HG03354 (cell line): ENCODE data around the gene PDZD8.
A peak's percentile ranks its signal among the peaks of the same experiment; 100 is the strongest.

ENCODE experiments used
- ATAC-seq: cut with Tn5 transposase; IDR thresholded peaks from one replicate; pipeline ENCODE4 v1.9.1; 2021; ENCODE audit warnings: mild to moderate bottlenecking; ENCODE audit not compliant: unreplicated experiment, poor library complexity, severe bottlenecking

PDZD8 gene

GRCh38 chr10:117399341-117400196, 24.3 kb upstream of the PDZD8 start:
- ATAC-seq: no peak

DNA sequence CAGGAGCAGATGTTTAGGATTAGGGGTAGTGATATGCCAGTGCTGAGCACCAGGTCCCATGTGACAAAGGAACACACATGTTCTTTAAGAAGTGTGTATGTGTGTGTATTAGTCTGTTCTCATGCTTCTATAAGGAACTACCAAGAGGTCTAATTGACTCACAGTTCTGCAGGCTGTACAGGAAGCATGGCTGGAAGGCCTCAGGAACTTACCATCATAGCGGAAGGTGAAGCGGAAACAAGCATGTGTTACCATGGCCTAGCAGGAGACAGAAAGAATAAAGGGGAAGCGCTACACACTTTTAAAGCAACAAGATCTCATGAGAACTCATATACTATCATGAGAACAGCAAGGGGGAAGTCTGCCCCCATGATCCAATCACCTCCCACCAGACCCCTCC, 22.8 kb upstream of the PDZD8 start:
- no peak for ATAC-seq

DNA sequence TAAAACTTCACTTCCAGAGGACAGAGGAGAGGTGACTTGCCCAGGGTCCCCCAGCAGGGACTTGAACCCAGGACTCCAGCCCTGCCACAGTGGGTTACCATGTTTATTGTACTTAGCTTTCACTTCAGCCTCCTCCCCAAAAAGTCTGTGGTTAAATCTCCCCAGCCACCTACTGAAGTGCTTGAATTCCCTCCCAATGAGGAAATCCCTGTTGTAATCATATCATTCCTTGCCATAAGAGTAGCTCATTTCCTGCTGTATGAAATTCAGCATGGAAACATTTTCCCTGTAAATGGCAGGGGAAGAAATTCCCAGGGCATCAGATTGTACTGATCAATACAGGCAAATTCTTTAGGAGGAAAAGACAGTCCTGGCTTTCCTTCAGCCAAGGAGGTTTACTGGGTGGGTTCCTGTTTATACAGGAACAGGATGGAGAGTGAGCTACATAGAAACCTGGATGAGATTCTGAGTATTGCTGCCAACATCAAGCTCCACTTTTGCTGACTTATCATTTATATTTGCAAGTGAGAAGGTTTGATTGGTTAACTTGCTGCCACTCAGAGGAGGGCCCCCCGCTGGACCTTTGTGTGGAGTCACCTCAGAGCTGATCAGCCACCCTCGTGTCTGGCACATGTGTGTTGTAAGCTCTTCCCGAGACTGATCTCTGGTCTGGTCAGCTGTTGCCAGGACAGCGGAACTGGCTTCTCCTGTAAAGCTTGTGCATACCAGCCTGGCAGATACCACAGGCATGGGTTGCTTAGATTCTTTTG, 16.4 kb upstream of the PDZD8 start:
- no peak for ATAC-seq

- no peak for ATAC-seq
These were observed 15.2 kb upstream of the PDZD8 start for GRCh38 chr10:117390420-117390819.

DNA sequence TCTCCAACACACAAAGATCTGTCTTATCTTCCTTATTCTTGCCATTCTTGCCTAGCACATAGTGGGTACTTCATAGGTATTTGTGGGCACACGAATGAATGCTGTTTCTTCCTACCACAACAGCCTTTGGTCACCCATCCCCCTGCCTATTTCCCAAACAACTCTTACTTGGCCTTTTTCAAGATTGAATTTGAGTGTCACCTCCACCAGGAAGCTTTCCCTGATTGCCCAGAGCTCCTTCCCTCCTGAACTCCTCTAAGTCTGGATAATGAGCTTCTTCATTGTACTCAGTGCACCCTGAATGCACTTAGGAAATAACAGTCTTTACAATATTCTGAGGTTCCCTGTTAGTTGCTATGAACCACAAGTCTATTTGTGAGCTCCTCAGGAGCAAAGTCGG, 11.6 kb upstream of the PDZD8 start:
- no peak for ATAC-seq

GRCh38 chr10:117382861-117383260, 7.6 kb upstream of the PDZD8 start:
- ATAC-seq: no peak

- ATAC-seq: peak; percentile 40
These were observed 507 bp downstream of the PDZD8 start for GRCh38 chr10:117374506-117375359.

DNA sequence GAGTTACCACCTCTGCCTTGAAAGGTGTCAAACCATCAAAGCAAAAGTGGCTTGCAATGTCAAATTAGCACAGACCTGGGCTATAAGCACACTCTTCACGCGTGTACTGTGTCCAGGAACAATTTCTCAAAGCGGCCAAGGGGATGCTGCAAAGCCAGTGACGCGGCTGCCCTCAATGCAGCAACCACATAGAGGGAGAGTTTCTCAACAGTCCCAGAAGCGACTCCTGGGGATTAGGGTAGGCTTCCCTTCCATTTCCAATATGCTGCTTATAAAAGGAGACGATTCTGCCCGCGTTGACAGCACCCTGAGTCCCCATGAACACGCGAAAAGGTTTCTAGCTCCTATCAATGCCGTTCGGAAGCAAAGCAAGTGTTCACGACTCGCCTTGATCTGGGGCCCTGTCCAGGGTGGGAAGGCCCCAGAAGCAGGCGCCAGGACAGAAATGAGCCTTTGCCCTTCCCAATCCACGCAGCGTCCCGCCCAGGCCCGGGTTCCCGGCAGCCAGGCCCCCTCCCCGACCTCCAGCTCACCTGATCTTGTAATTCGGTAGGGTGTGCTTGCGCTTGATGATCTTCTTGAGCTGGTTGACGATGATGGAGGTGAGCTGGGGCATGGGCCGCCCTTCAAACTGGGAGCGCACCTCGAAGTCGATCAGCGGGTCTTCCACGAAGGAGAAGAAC, 1.3 kb downstream of the PDZD8 start:
- ATAC-seq: peak; percentile 18

GRCh38 chr10:117370205-117370604, 5.0 kb downstream of the PDZD8 start:
- no peak for ATAC-seq

GRCh38 chr10:117367718-117368117, 7.5 kb downstream of the PDZD8 start:
- no peak for ATAC-seq

DNA sequence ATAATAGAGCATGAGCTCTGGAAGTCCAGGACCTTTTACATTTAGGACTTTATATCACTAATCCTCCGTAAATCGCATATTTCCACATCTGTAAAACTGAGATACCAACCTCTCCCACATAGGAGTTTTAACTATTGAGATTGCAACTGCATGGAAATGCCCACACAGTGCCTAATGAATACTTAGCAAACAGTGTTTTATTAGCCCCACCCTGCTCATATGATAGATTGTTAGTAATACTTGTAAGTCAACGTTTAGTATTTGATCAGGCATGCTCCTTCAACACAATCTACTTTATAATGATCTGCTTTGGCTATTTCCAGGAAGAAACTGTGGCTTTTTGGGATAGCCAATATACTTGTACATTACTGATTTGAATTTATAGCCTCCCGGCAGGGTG, 8.5 kb downstream of the PDZD8 start:
- ATAC-seq: no peak

- ATAC-seq: peak; percentile 39
These were observed 9.6 kb downstream of the PDZD8 start for GRCh38 chr10:117365612-117366011.

DNA sequence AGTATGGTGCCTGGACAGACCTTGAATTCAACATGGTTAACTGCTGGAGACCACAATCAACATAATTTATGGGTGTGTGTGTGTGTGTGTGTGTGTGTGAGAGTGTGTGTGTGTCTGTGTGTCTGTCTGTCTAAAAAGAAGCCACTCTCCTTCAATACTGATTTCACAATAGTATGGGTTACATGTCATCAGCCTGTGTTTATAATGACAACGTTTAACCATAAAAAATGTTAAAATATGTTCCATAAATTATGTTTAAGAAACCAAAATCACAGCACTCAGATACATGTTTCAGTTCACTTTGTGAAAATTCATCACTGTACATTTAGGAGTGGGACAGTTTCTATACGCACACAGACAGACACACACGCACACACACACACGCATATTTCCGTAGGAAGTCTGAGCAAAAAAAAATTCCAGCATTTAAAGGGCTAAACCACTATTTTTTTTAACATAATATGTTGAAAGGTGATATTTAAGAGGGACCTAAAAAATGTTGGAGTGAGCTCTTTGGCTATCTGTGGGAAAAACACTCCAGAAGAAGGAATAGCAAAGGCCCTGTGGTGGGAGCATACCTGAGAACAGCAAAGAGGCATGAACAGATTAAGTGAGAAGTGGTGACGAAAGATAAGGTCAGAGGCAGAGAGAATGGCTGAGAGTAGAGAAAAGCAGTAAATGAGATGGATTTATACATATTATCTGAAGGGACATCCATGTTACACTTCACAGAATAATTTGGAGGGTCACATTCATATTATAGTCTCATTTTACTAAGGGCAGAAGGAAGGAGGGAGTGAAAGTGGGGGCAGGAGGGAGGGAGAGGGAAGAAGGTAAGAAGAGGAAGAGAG, 10.9 kb downstream of the PDZD8 start:
- no peak for ATAC-seq

GRCh38 chr10:117363028-117363427, 12.2 kb downstream of the PDZD8 start:
- ATAC-seq: peak; percentile 53

- ATAC-seq: no peak
These were observed 12.9 kb downstream of the PDZD8 start for GRCh38 chr10:117362313-117362712.

- ATAC-seq: peak; percentile 67
These were observed 14.1 kb downstream of the PDZD8 start for GRCh38 chr10:117360994-117361667.

DNA sequence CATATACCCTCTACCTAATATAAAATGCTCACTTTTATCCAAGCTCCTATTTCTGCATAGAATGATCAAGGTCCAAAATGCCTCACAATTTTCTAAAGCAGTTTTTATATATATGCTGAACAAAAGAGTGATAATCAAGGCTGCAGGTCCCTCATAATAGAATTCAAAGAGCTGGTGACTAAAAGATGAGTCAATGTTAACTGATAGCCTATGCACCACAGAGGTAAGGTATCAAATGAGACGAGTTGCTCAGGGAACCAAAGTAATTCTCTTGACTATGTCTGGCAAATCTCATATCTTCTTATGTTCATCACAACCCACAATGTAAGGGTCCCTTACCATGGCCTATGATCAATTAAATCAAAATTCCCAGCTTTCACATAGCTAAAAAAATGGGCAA, 15.2 kb downstream of the PDZD8 start:
- ATAC-seq: no peak

DNA sequence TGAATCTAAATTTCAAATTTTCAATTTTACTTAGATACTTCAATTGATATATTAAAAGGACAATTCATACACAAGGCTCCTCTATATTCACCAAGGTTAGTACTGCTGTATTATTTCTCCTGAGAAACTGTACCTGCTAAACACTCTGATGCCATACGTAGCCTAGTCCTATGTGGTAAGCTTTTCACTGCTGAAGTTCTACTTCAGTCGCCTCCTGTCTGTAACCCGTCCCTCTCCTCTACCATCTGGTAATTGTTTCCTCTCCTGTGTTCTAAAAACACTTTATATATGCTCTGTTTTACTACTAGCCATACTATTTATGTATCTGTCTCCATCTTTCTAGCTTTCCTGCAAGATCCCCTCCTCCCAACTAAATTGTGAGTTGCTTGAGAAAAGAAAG, 20.2 kb downstream of the PDZD8 start:
- no peak for ATAC-seq
